ENCODE results near the gene SCARF2.
"Not testable (repeated sequence)": the region's sequence is repeated elsewhere in the genome, so short reads cannot be mapped to it uniquely, and the experiment has no call there.

Gene SCARF2

GRCh38 chr22:20463324-20464095, 25.9 kb upstream of the SCARF2 start:
- peak; percentile 12 for DNase-seq

- DNase-seq: no peak
Measured at GRCh38 chr22:20459862-20460261, 22.2 kb upstream of the SCARF2 start.

GRCh38 chr22:20459152-20459542, 21.5 kb upstream of the SCARF2 start:
- no peak for DNase-seq

- no peak for DNase-seq
Measured at GRCh38 chr22:20458530-20459151, 21.0 kb upstream of the SCARF2 start.

- DNase-seq: no peak
Measured at GRCh38 chr22:20457506-20458240, 20.0 kb upstream of the SCARF2 start.

- DNase-seq: no peak
Measured at GRCh38 chr22:20456722-20457076, 19.1 kb upstream of the SCARF2 start.

GRCh38 chr22:20456064-20456721, 18.6 kb upstream of the SCARF2 start:
- peak; percentile 82 for DNase-seq

GRCh38 chr22:20455709-20456063, 18.1 kb upstream of the SCARF2 start:
- DNase-seq: no peak

- no peak for DNase-seq
Measured at GRCh38 chr22:20453222-20453621, 15.6 kb upstream of the SCARF2 start.

GRCh38 chr22:20451920-20452319, 14.3 kb upstream of the SCARF2 start:
- no peak for DNase-seq

- DNase-seq: not testable (repeated sequence)
Measured at GRCh38 chr22:20451129-20451778, 13.6 kb upstream of the SCARF2 start.

- DNase-seq: no peak
Measured at GRCh38 chr22:20450551-20450906, 12.9 kb upstream of the SCARF2 start.

GRCh38 chr22:20449819-20450550, 12.4 kb upstream of the SCARF2 start:
- no peak for DNase-seq

- no peak for DNase-seq
Measured at GRCh38 chr22:20448630-20449029, 11.0 kb upstream of the SCARF2 start.

- no peak for DNase-seq
Measured at GRCh38 chr22:20446383-20446970, 8.9 kb upstream of the SCARF2 start.

- DNase-seq: no peak
Measured at GRCh38 chr22:20444325-20444724, 6.7 kb upstream of the SCARF2 start.

GRCh38 chr22:20442485-20443284, 5.1 kb upstream of the SCARF2 start:
- DNase-seq: no peak

GRCh38 chr22:20441631-20442484, 4.2 kb upstream of the SCARF2 start:
- DNase-seq: no peak

GRCh38 chr22:20440637-20441591, 3.3 kb upstream of the SCARF2 start:
- no peak for DNase-seq

Measured in stimulated activated CD4-positive, alpha-beta T cell treated with anti-CD3 and anti-CD28 coated beads, Interleukin-4, amount 100 ng/mL, for 24 hours (primary cell).